ENCODE measurements around the gene RACGAP1.

DNA sequence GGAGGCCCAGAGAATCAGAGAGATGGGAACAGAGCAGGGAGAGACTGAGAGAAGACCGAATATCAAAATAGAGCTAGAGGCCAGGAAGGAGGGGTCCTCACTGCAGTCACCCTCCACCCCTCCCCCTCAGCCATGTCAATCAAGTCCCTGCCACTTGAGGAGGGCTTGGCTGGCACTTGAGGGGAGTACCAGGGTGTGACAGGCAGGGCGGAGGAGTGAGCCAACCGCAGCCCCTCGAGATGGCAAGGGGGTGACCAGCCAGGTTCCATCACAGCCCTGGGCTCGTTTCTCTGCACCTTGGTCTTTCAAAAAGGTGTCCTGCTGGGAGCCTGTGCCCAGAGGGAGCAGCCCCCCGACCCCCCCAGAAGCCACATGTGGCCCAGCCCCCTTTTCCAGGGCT, 59.5 kb downstream of the RACGAP1 start:
- TF ChIP-seq TARDBP (IDR thresholded peaks at IDR 0.05) (no peak), FOXM1 (IDR thresholded peaks at IDR 0.05; ENCODE audit: borderline replicate concordance) (no peak)

Data from HEK293T (cell line).